ENCODE measurements around the gene MAP3K12. TPM values are rescaled to one million over a fixed set of nuclear protein-coding genes. Genes with fewer than 3 reads are reported as not detected.

Gene MAP3K12
- total and polyA plus RNA-seq, 2 of the 13 experiments (the other 11 are each of a cell fraction or from before 2014, with no cell fraction given), result 0.20 to 1.1 TPM

- no peak for TF ChIP-seq ZNF337 (CRISPR knock-in tag; IDR thresholded peaks at IDR 0.05; ENCODE audit: borderline replicate concordance, low read depth)
- no peak for TF ChIP-seq ZBTB3 (CRISPR knock-in tag; IDR thresholded peaks at IDR 0.05; ENCODE audit: borderline replicate concordance, low read depth)
- TF ChIP-seq ZFP91 (CRISPR knock-in tag; IDR thresholded peaks at IDR 0.05; ENCODE audit: borderline replicate concordance), result peak; percentile 84
- no peak for TF ChIP-seq ZNF703 (CRISPR knock-in tag; IDR thresholded peaks at IDR 0.05; ENCODE audit: borderline replicate concordance)
- TF ChIP-seq ZNF607 (CRISPR knock-in tag; IDR thresholded peaks at IDR 0.05; ENCODE audit: borderline replicate concordance), result no peak
- TF ChIP-seq, protein P1, sequence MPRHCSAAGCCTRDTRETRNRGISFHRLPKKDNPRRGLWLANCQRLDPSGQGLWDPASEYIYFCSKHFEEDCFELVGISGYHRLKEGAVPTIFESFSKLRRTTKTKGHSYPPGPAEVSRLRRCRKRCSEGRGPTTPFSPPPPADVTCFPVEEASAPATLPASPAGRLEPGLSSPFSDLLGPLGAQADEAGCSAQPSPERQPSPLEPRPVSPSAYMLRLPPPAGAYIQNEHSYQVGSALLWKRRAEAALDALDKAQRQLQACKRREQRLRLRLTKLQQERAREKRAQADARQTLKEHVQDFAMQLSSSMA (CRISPR knock-in tag; IDR thresholded peaks at IDR 0.05), result no peak; the same call in none of the 2 replicates
- no peak for TF ChIP-seq ZNF768 (CRISPR knock-in tag; IDR thresholded peaks at IDR 0.05)
- no peak for TF ChIP-seq MXD4 (CRISPR knock-in tag; IDR thresholded peaks at IDR 0.05)
- TF ChIP-seq MED13 (CRISPR knock-in tag; IDR thresholded peaks at IDR 0.05), result 0 out of 2 replicates have a peak, but pooled peaks have one; percentile 36
- no peak for TF ChIP-seq JDP2 (CRISPR knock-in tag; IDR thresholded peaks at IDR 0.05; ENCODE audit: borderline replicate concordance)
- TF ChIP-seq PCBP2 (optimal IDR thresholded peaks at IDR 0.05; ENCODE audit: low read depth, low read length, poor library complexity, severe bottlenecking), result no peak
- peak; percentile 14; the same call in 1 of the 2 replicates for TF ChIP-seq ZNF616 (CRISPR knock-in tag; IDR thresholded peaks at IDR 0.05; ENCODE audit: low read depth)
- TF ChIP-seq ZFP36L2 (CRISPR knock-in tag; IDR thresholded peaks at IDR 0.05), result no peak
- no peak for TF ChIP-seq FOXM1 (CRISPR knock-in tag; IDR thresholded peaks at IDR 0.05)
- TF ChIP-seq MLLT10 (CRISPR knock-in tag; IDR thresholded peaks at IDR 0.05), result no peak
- TF ChIP-seq ZNF441 (CRISPR knock-in tag; IDR thresholded peaks at IDR 0.05; ENCODE audit: borderline replicate concordance), result no peak
- TF ChIP-seq TSC22D2 (CRISPR knock-in tag; IDR thresholded peaks at IDR 0.05; ENCODE audit: borderline replicate concordance), result no peak
- no peak for TF ChIP-seq MTA1 (CRISPR knock-in tag; IDR thresholded peaks at IDR 0.05; ENCODE audit: borderline replicate concordance)
- no peak for TF ChIP-seq CC2D1A (CRISPR knock-in tag; IDR thresholded peaks at IDR 0.05)
- TF ChIP-seq HNRNPLL (IDR thresholded peaks at IDR 0.05; ENCODE audit: low read depth, low read length, poor library complexity, severe bottlenecking), result peak; percentile 73
- TF ChIP-seq, protein P2, sequence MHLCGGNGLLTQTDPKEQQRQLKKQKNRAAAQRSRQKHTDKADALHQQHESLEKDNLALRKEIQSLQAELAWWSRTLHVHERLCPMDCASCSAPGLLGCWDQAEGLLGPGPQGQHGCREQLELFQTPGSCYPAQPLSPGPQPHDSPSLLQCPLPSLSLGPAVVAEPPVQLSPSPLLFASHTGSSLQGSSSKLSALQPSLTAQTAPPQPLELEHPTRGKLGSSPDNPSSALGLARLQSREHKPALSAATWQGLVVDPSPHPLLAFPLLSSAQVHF (CRISPR knock-in tag; IDR thresholded peaks at IDR 0.05), result no peak
- no peak for TF ChIP-seq POLR2AphosphoS2 (IDR thresholded peaks at IDR 0.05; ENCODE audit: low read depth, low read length)
- TF ChIP-seq, protein P3, sequence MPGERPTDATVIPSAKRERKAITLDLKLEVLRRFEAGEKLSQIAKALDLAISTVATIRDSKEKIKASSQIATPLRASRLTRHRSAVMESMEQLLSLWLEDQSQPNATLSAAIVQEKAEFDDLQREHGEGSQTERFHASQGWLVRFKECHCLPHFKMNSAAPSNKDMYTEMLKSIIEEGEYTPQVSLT (CRISPR knock-in tag; IDR thresholded peaks at IDR 0.05; ENCODE audit: borderline replicate concordance, low read depth), result no peak
- TF ChIP-seq TFE3 (CRISPR knock-in tag; IDR thresholded peaks at IDR 0.05), result 0 out of 2 replicates have a peak, but pooled peaks have one; percentile 33
- no peak for TF ChIP-seq PAX8 (CRISPR knock-in tag; IDR thresholded peaks at IDR 0.05; ENCODE audit: borderline replicate concordance)
- no peak for TF ChIP-seq ZNF563 (CRISPR knock-in tag; IDR thresholded peaks at IDR 0.05)
- no peak for TF ChIP-seq ZNF263 (CRISPR knock-in tag; IDR thresholded peaks at IDR 0.05)
Measured at GRCh38 chr12:53451661-53452158, 47.5 kb downstream of the MAP3K12 start, which contains the start of gene PCBP2 (continued).

All from HepG2 (cell line).